Stimulated activated effector memory CD8-positive, alpha-beta T cell treated with anti-CD3 and anti-CD28 coated beads, Interleukin-12 subunit alpha, Interleukin-12 subunit beta, amount 100 ng/mL, for 72 hours (primary cell): ENCODE results near the gene CST9.
"Not testable (repeated sequence)": the region's sequence is repeated elsewhere in the genome, so short reads cannot be mapped to it uniquely, and the experiment has no call there.

ENCODE experiments used
- ATAC-seq: fragments of 150-1000 bp; cut with Tn5 transposase; 2 replicates; pipeline ENCODE4 v1.10.0; 2021
- DNase-seq, 2 donors: peaks; one replicate each; pipeline ENCODE4 v3.0.0; 2021 to 2022; ENCODE audit warnings: low spot score in 2 of 2
- H3K27ac Mint-ChIP-seq: one replicate; pipeline ENCODE4 v1.8.0; 2022; ENCODE audit warnings: mild to moderate bottlenecking, mixed read lengths
- H3K36me3 Mint-ChIP-seq: one replicate; pipeline ENCODE4 v1.8.0; 2022; ENCODE audit warnings: mild to moderate bottlenecking, mixed read lengths
- H3K4me1 Mint-ChIP-seq: one replicate; pipeline ENCODE4 v1.8.0; 2022; ENCODE audit warnings: mixed read lengths
- H3K4me3 Mint-ChIP-seq: one replicate; pipeline ENCODE4 v1.8.0; 2022; ENCODE audit warnings: mild to moderate bottlenecking, mixed read lengths
- H3K9me3 Mint-ChIP-seq: one replicate; pipeline ENCODE4 v1.8.0; 2022; ENCODE audit warnings: mixed read lengths

Gene CST9

GRCh38 chr20:23640671-23641667 is 35.3 kb upstream of the CST9 start:
- no peaks in the 10 kb centered on the region for H3K36me3 Mint-ChIP-seq
- H3K4me1 Mint-ChIP-seq = no peaks in the 10 kb centered on the region
- H3K4me3 Mint-ChIP-seq = no peak overlapping the region
- no peaks in the 10 kb centered on the region for H3K9me3 Mint-ChIP-seq
- no peak for DNase-seq
- no peak for ATAC-seq
- no peak overlapping the region for H3K27ac Mint-ChIP-seq

DNA sequence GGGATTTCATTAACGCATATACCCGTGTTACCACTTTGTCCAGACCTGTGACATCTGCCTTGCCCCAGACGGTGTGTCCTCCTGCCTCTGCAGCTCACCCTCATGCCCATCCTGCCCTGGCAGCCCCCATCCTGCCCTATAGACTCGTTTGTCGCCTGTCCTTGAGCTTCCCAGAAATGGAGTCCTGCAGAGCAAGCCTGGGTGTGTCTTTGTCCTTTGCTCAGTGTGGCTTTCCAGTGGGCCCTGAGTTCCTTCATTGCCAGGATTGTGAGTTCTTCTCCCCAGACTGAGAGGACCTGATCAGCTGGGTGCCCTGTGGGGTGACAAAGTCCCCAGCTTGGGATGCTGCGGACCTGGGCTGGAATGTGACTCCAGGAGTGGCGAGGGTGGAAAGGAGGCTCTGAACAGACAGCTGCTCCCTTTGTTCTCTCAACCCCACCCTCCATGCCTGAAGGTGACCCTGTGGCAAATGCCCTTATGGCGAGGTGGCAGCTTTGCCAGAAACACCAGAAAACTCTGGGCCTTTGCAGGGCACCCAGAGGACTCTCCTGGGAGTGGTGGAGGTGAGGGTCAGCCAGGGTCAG is 34.4 kb upstream of the CST9 start:
- Mint-ChIP-seq H3K4me1 (no peaks in the 10 kb centered on the region), H3K27ac (no peak overlapping the region), H3K9me3 (no peaks in the 10 kb centered on the region), H3K4me3 (no peak overlapping the region), H3K36me3 (no peaks in the 10 kb centered on the region)
- no peak for DNase-seq
- no peak for ATAC-seq

- DNase-seq = no peak
- H3K4me1 Mint-ChIP-seq = no peaks in the 10 kb centered on the region
These were observed 33.8 kb upstream of the CST9 start for GRCh38 chr20:23639490-23639958.

DNA sequence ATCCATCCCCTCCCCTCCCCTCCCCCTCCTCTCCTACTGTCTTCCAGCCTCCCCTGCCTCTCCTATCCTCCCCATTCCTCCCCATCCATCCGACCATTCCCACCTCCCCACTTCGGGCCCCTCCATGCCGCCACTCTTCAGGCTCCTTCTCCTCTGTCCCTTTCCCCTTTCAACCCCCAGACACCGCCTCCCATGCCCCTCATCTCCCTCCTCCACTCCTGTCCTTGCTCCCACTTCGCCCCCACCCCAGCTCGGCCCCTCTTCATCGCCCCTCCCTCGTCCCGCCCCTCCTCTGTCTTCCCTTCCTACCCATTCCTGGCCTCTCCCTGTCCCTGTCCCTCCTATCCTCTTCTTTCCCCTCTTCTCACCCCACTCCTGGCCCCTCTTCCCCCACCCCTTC is 32.6 kb upstream of the CST9 start:
- Mint-ChIP-seq H3K4me1 (no peaks in the 10 kb centered on the region), H3K4me3 (no peak overlapping the region), H3K27ac (no peak overlapping the region), H3K36me3 (no peaks in the 10 kb centered on the region), H3K9me3 (no peaks in the 10 kb centered on the region)
- DNase-seq (no peak), ATAC-seq (no peak)

More at GRCh38 chr20:23639490-23639958, 33.8 kb upstream of the CST9 start:
- Mint-ChIP-seq H3K9me3 (no peaks in the 10 kb centered on the region), H3K36me3 (no peaks in the 10 kb centered on the region), H3K4me3 (no peak overlapping the region), H3K27ac (no peak overlapping the region)
- no peak for ATAC-seq

GRCh38 chr20:23637282-23638221 is 31.8 kb upstream of the CST9 start, which contains the start of gene CST3:
TSS of gene CST3 (minus strand) at chr20:23637955. CDS start at chr20:23637862, 93 bp downstream.
- Mint-ChIP-seq H3K4me3 (peak within 1 kb of the TSS; percentile 52), H3K27ac (no peak within 1 kb of the TSS), H3K9me3 (no peaks in the 10 kb centered on the region), H3K36me3 (no peaks in the 10 kb centered on the region), H3K4me1 (no peaks in the 10 kb centered on the region)
- no peak for DNase-seq
- ATAC-seq = peak; percentile 4

- Mint-ChIP-seq H3K4me1 (no peaks in the 10 kb centered on the region), H3K9me3 (no peaks in the 10 kb centered on the region), H3K36me3 (no peaks in the 10 kb centered on the region), H3K27ac (no peak overlapping the region), H3K4me3 (peak overlapping the region; percentile 52)
- DNase-seq = no peak
- ATAC-seq = no peak
These were observed 31.2 kb upstream of the CST9 start for GRCh38 chr20:23636908-23637281.

DNA sequence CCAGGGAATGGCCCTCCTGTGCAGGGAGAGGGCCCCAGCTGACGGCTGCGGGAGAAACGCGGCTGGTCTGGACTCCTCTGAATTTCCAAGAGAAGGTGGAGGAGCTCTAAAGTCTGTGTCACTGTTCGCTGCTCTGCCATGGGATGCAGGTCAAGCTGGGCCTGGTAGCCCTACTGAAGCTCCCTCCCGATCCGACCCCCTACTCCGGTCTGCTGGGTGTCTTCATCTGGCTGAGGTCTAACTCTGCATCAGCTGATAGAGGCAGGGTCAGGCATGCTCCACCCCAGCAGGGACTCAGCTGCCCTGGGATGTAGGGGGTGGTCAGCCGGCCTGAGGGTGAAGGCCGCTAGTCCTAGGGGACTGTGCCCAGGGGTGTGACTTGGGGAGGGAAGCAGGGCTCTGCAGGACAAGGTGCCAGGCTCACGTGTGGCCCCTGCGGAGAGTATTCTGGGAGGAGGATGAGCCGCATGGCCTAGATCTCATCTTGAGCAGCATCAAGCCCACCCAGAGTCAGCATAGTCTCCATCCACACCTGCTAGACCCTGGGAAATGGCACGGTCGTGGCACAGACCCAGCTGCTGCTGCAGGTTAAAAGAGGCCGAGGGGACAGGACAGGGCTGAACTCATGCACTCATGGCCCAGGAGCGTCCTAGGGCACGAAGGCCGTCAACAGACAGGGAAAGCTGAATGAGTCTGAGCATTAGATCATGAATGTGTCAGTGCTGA is 30.6 kb upstream of the CST9 start:
- Mint-ChIP-seq H3K9me3 (no peaks in the 10 kb centered on the region), H3K27ac (no peak overlapping the region), H3K36me3 (no peaks in the 10 kb centered on the region), H3K4me3 (peak overlapping the region; percentile 52), H3K4me1 (no peaks in the 10 kb centered on the region)
- DNase-seq (no peak), ATAC-seq (no peak)

DNA sequence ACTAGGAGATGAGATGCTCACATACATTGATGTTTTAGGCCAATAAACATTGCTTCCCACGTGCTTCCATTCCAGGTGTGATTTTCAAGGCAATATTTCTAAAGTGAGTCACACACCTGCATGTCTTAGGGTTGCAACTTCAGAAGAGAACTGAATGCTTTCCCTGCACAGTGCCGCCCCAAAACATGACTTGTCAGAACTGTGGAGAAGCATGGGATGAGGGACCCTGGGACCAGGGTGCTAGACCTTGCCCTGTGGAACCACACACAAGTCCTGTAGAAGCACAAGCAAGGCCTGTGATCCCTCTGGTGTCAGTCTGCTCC is 30.0 kb upstream of the CST9 start:
- ATAC-seq, H3K4me1 Mint-ChIP-seq, H3K27ac Mint-ChIP-seq, H3K9me3 Mint-ChIP-seq, DNase-seq, H3K4me3 Mint-ChIP-seq, H3K36me3 Mint-ChIP-seq: not testable (repeated sequence)

DNA sequence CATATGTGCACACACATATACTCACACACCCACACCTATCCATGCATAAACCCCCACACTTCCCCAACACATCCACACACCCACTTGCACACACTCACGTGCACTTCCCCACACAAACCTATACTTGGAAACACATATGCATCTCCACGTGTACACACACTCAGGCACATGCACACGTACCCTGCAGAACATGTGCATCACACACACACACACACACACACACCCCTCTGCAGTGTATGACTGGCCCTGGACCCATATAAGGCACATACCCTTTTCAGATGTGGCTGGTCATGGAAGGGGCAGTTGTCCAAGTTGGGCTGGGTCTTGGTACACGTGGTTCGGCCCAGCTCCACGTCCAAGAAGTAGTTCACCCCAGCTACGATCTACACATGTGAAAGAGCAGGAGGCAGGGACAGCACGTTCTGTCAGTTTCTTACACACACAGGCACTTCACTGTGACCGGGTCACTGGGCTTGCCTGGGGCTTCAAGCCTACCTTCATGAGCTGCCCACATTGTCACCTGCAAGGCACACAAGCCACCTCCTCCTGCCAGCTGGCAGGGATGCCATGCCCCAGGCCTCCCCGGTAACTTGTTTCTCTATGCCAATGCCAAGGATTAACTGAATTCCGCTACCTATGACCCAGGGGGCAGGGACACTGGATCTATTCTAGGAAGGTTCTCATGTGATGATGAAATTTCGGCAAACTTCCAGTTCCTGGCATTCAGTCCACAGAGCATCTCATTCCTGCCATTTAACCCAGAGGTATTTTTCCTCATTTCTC is 29.5 kb upstream of the CST9 start:
- DNase-seq (no peak), ATAC-seq (no peak)
- H3K27ac Mint-ChIP-seq = no peak overlapping the region
- no peaks in the 10 kb centered on the region for H3K9me3 Mint-ChIP-seq
- H3K4me3 Mint-ChIP-seq = no peak overlapping the region
- no peaks in the 10 kb centered on the region for H3K4me1 Mint-ChIP-seq
- H3K36me3 Mint-ChIP-seq = no peaks in the 10 kb centered on the region

DNA sequence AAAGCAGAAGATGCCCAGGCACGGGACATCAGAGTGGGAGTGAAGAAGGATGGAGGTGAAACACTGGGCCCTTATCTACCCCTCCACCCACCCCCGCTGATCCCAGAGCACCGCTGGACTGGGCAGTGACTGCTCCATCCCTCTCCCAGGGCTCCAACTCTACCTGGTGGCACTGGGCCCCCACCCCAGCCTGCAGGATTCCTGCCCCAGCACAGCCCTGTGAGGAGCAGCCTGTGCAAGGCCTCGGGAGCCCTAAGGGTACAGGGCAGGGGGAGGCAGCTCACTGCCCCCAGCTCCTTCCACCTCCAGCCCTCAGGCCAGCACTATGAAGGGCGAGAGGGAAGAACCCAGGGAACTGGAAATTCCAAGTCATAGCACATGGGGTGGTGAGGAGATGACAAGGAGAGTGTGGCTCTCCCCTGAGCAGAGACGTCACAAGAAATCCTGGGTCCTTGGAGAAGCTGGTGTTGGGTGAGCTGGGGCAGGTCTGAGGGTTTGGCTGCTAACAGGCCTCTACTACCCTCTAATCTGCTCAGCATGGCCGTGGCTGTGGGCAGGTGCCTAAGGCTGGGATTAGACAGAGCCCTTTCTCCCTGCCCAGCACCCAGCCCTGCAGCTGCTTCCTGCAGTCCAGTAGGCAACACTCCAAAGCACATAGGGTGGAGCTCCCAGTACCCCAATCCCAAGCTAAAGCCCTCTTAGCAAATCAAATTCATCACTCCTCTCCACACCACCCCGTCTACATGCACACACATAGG is 28.5 kb upstream of the CST9 start:
- H3K36me3 Mint-ChIP-seq = no peaks in the 10 kb centered on the region
- H3K4me3 Mint-ChIP-seq = no peak overlapping the region
- no peak overlapping the region for H3K27ac Mint-ChIP-seq
- H3K9me3 Mint-ChIP-seq = no peaks in the 10 kb centered on the region
- ATAC-seq = no peak
- DNase-seq = no peak
- H3K4me1 Mint-ChIP-seq = no peaks in the 10 kb centered on the region

- H3K36me3 Mint-ChIP-seq = no peaks in the 10 kb centered on the region
- H3K4me1 Mint-ChIP-seq = no peaks in the 10 kb centered on the region
- H3K9me3 Mint-ChIP-seq = no peaks in the 10 kb centered on the region
- DNase-seq (no peak), ATAC-seq (no peak)
- H3K27ac Mint-ChIP-seq = no peak overlapping the region
- H3K4me3 Mint-ChIP-seq = no peak overlapping the region
These were observed 27.2 kb upstream of the CST9 start for GRCh38 chr20:23632711-23633573.

DNA sequence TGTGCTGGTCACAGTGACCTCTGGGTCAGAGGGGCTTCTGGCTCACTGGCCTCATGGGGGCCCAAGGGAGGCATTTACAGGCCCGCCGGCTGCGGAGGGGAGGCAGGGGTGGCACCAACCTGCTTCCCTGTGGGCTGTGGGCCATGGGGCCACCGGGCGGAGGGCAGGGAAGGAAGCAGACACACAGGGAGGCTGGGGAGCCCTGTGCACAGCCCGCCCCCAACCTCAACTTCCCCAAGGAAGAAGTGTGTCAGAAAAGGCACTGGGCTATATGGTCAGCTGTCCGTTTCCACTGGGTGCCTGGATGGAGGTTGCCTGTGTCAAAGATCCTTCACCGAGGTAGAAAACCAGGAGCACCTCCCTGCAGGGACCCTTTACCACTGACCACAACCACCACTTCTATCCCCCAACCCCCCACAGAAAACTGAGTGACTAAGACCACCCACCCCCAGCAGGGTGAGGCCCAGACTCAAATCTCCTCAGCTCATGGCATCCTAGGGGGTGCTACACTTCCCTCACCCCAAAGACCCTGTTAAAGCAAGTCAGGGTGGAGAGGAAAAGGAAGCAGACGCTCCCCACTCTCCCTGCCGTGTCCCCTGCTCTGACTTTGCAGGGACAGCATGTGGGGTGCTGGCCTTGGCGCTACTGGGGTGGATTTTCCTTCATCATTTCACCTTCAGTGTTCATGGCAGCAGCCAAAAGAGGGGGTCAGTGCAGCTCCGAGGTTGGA is 26.4 kb upstream of the CST9 start:
- no peak for ATAC-seq
- no peak for DNase-seq
- Mint-ChIP-seq H3K36me3 (no peaks in the 10 kb centered on the region), H3K4me3 (no peak overlapping the region), H3K4me1 (no peaks in the 10 kb centered on the region), H3K27ac (no peak overlapping the region), H3K9me3 (no peaks in the 10 kb centered on the region)
